Measurements from ENCODE around the gene KIF1B. TPM values are rescaled to one million over a fixed set of nuclear protein-coding genes. Genes with fewer than 3 reads are reported as not detected.

Gene KIF1B
- total and polyA plus RNA-seq, 9 of the 15 experiments (the other 6 are each of a cell fraction or from before 2014, with no cell fraction given), result 2.8 to 19.8 (median 11.9) TPM

GRCh38 chr1:10400013-10400412 lies 189.6 kb downstream of the KIF1B start (continued):
- no peak; a peak in 1 of 4 replicates for TF ChIP-seq RAD21 (CRISPR knock-in tag; conservative IDR thresholded peaks at IDR 0.05 in 1 of 2, IDR thresholded peaks at IDR 0.05 in 1 of 2)
- TF ChIP-seq NFRKB (IDR thresholded peaks at IDR 0.05; ENCODE audit: low read depth), result no peak
- no peak for TF ChIP-seq ZKSCAN3 (CRISPR knock-in tag; IDR thresholded peaks at IDR 0.05)
- TF ChIP-seq ZBTB2 (IDR thresholded peaks at IDR 0.05), result no peak
- TF ChIP-seq ZNF133 (CRISPR knock-in tag; IDR thresholded peaks at IDR 0.05), result no peak

GRCh38 chr1:10401281-10401680 lies 190.9 kb downstream of the KIF1B start:
- no peaks in the 10 kb centered on the region for H3K9me3 ChIP-seq (replicated peaks; ENCODE audit: control insufficient read depth, insufficient read depth, low read depth, low read length)
- in situ Hi-C loops (cut with MboI) (no loop called here), intact Hi-C loops (cut with micrococcal nuclease) (no loop called here)
- no peak overlapping the region for H2AFZ ChIP-seq (ENCODE audit: low read depth, low read length)
- H3K27ac ChIP-seq (ENCODE audit: extremely low read depth, low read depth, low read length), result peak overlapping the region; percentile 92; the same call in 2 of the 3 replicates
- H3K36me3 ChIP-seq (ENCODE audit: control insufficient read depth, insufficient read depth, low read length), result peaks cover 62% of the 10 kb centered on the region
- CTCF ChIA-PET (ENCODE audit: low intra/inter-chr PET ratio), result no interaction called here
- H3K9me1 ChIP-seq (ENCODE audit: control insufficient read depth, insufficient read depth, low read length), result no peaks in the 10 kb centered on the region
- 75% methylated on average over 1 of the region's 1 CpG for WGBS (ENCODE audit: insufficient coverage, low coverage, missing lambda C conversion rate)
- H3K9ac ChIP-seq (ENCODE audit: insufficient read depth in 1 of 2, low read depth in 2 of 2, low read length in 2 of 2), result peak overlapping the region in 1 of 2 experiments; percentile 86; a peak in 1 of 4 replicates
- peaks cover 21 to 23% of the 10 kb centered on the region in 2 experiments for H3K4me1 ChIP-seq (replicated peaks in 1 of 2; ENCODE audit: control insufficient read depth in 2 of 2, insufficient read depth in 2 of 2, low read length in 2 of 2)
- peaks cover 8% of the 10 kb centered on the region; the same call in 1 of the 2 replicates for H4K20me1 ChIP-seq (replicated peaks; ENCODE audit: control insufficient read depth, insufficient read depth, low read length)
- BruUV-seq (replicated peaks), result no TSS peak
- no peaks in the 10 kb centered on the region for H3K27me3 ChIP-seq (ENCODE audit: control insufficient read depth in 2 of 2, insufficient read depth in 2 of 2, low read length in 2 of 2)
- FAIRE-seq (no peak), DNase-seq (ENCODE audit: extremely low read depth in 1 of 4, low spot score in 3 of 4) (no peak), ATAC-seq (no peak)
- no peak overlapping the region for H3K4me2 ChIP-seq (ENCODE audit: insufficient read depth, low read length)
- POLR2A ChIA-PET, result interaction anchor here (0.6 to 2.7 kb wide), 7 partner anchors 10 to 1117 kb away, joined by 3 to 29 read pairs (median 4); no protein-coding TSS in a partner anchor
- 0 out of 2 replicates have a peak overlapping the region, but pooled peaks have one; percentile 66 for H3K4me3 ChIP-seq
- peaks cover 42% of the 10 kb centered on the region for H3K79me2 ChIP-seq (ENCODE audit: control insufficient read depth, insufficient read depth, low read length)
- no peak for TF ChIP-seq ZNF449 (CRISPR knock-in tag; IDR thresholded peaks at IDR 0.05)
- no peak for TF ChIP-seq DPF2 (IDR thresholded peaks at IDR 0.05)
- no peak for TF ChIP-seq ZBTB49 (CRISPR knock-in tag; IDR thresholded peaks at IDR 0.05; ENCODE audit: borderline replicate concordance)
- no peak for TF ChIP-seq CHCHD3 (CRISPR knock-in tag; IDR thresholded peaks at IDR 0.05)
- TF ChIP-seq CREBBP (IDR thresholded peaks at IDR 0.05; ENCODE audit: low read depth, low read length), result no peak
- TF ChIP-seq ZNF561 (CRISPR knock-in tag; conservative IDR thresholded peaks at IDR 0.05), result no peak
- TF ChIP-seq NEUROD1 (IDR thresholded peaks at IDR 0.05; ENCODE audit: borderline replicate concordance, low read depth, low read length, partially characterized antibody), result no peak
- TF ChIP-seq E2F1 (CRISPR knock-in tag; IDR thresholded peaks at IDR 0.05), result no peak
